HCT116 (cell line): ENCODE data around the gene CCM2. TPM values are rescaled to one million over a fixed set of nuclear protein-coding genes. Genes with fewer than 3 reads are reported as not detected.

Source experiments
- ATAC-seq: fragments of 200-7000 bp; cut with Tn5 transposase; 2 replicates; pipeline ENCODE4 v1.9.1; 2020; ENCODE audit warnings: mild to moderate bottlenecking, moderate library complexity
- BruUV-seq: library from RNA; stranded (reverse); fragments of 400-500 nt; replicated peaks from 2 replicates; lab custom pipeline; 2021; lab: Mats Ljungman, UMichigan
- CTCF ChIA-PET: fragments of 300-600 bp; sonication (Branson Sonifier 250); formaldehyde crosslinking; loops from one replicate; lab custom pipeline; 2021; ENCODE audit warnings: antibody characterized with exemption; lab: Charles Lee
- POLR2A ChIA-PET: fragments of 300-600, 350-600 bp; sonication (Branson Sonifier 250); formaldehyde crosslinking; loops from one replicate; lab custom pipeline; 2021; ENCODE audit warnings: antibody characterized with exemption; lab: Charles Lee
- RAD21 ChIA-PET, 2 experiments: fragments of 300-600 bp; sonication (Branson Sonifier 250); formaldehyde crosslinking; loops; one replicate each; lab custom pipeline; 2023; ENCODE audit warnings: low total read pairs in 2 of 2; ENCODE audit not compliant: uncharacterized antibody in 2 of 2, unreplicated experiment in 2 of 2, low non-redundant PET in 1 of 2; lab: Charles Lee
- DNase-seq: peaks from one replicate; pipeline ENCODE4 v3.0.0-alpha.2; 2010; ENCODE audit warnings: low read depth, low spot score
- H2AFZ ChIP-seq: fragments of 200-600 bp; shearing (Covaris generic), sonication (generic); 2 replicates; pipeline ENCODE4 v1.6.1; 2017; ENCODE audit warnings: low read depth, mixed run types, mixed read lengths, antibody characterized with exemption, low read length; ENCODE audit not compliant: poor library complexity, severe bottlenecking
- H3K27ac ChIP-seq: 2 replicates; pipeline ENCODE4 v1.5.1; 2012; ENCODE audit warnings: low read depth, low read length
- H3K27me3 ChIP-seq: fragments of 200-600 bp; sonication (generic); 2 replicates; pipeline ENCODE4 v1.6.1; 2016; ENCODE audit warnings: mixed run types, low read length, mixed read lengths; ENCODE audit not compliant: insufficient read depth
- H3K36me3 ChIP-seq, 2 experiments: fragments of 200-500 bp in 1 of 2; fragments of 200-600 bp in 1 of 2; sonication (Bioruptor generic) in 1 of 2; sonication (generic) in 1 of 2; 2 replicates each; pipeline versions ENCODE4 v1.5.1 to v1.6.1; 2014 to 2016; ENCODE audit warnings: low read length in 2 of 2, inconsistent platforms in 1 of 2, mixed read lengths in 1 of 2, mixed run types in 1 of 2; ENCODE audit not compliant: insufficient read depth in 2 of 2, control insufficient read depth in 1 of 2
- H3K4me1 ChIP-seq, 2 experiments: fragments of 200-600 bp in 1 of 2; sonication (generic) in 1 of 2; 2 replicates each; pipeline versions ENCODE4 v1.5.1 to v1.6.1; 2012 to 2017; ENCODE audit warnings: low read length in 2 of 2, inconsistent platforms in 1 of 2, mild to moderate bottlenecking in 1 of 2, mixed read lengths in 1 of 2, mixed run types in 1 of 2, moderate library complexity in 1 of 2; ENCODE audit not compliant: insufficient read depth in 2 of 2, control insufficient read depth in 1 of 2
- H3K4me2 ChIP-seq: fragments of 200-600 bp; sonication (generic); 2 replicates; pipeline ENCODE4 v1.6.1; 2017; ENCODE audit warnings: mixed run types, low read length, mixed read lengths
- H3K4me3 ChIP-seq, 2 experiments: fragments of 200-600 bp in 1 of 2; sonication (generic) in 1 of 2; replicated peaks in 1 of 2; 2 replicates each; pipeline ENCODE4 v1.5.1; 2011 to 2016; ENCODE audit warnings: low read length in 2 of 2, control low read depth in 1 of 2, low read depth in 1 of 2, mild to moderate bottlenecking in 1 of 2, mixed read lengths in 1 of 2, mixed run types in 1 of 2
- H3K79me2 ChIP-seq: fragments of 200-600 bp; sonication (generic); 2 replicates; pipeline ENCODE4 v1.6.1; 2017; ENCODE audit warnings: mild to moderate bottlenecking, mixed run types, low read length, moderate library complexity, mixed read lengths; ENCODE audit not compliant: insufficient read depth
- H3K9ac ChIP-seq: fragments of 200-600 bp; sonication (generic); 2 replicates; pipeline ENCODE4 v1.6.1; 2016; ENCODE audit warnings: low read length, mixed read lengths
- H3K9me2 ChIP-seq: fragments of 200-600 bp; sonication (generic), shearing (Covaris generic); 2 replicates; pipeline ENCODE4 v1.6.1; 2017; ENCODE audit warnings: mixed run types, mild to moderate bottlenecking, moderate library complexity; ENCODE audit not compliant: insufficient read depth
- H3K9me3 ChIP-seq, 2 experiments: fragments of 200-500 bp in 1 of 2; fragments of 200-600 bp in 1 of 2; sonication (Bioruptor generic) in 1 of 2; sonication (generic) in 1 of 2; 2 replicates each; pipeline ENCODE4 v1.6.1; 2014 to 2017; ENCODE audit warnings: low read length in 2 of 2, mixed read lengths in 2 of 2, inconsistent platforms in 1 of 2, low read depth in 1 of 2, mild to moderate bottlenecking in 1 of 2, mixed run types in 1 of 2, moderate library complexity in 1 of 2; ENCODE audit not compliant: control insufficient read depth in 1 of 2, insufficient read depth in 1 of 2
- H4K20me1 ChIP-seq: fragments of 200-600 bp; sonication (generic), shearing (Covaris generic); 2 replicates; pipeline ENCODE4 v1.6.1; 2017; ENCODE audit warnings: mixed run types, mild to moderate bottlenecking, moderate library complexity; ENCODE audit not compliant: insufficient read depth
- CEBPB ChIP-seq: IDR thresholded peaks from 2 replicates; pipeline ENCODE4 v1.6.1; 2012; ENCODE audit warnings: low read depth
- EGR1 ChIP-seq: IDR thresholded peaks from 2 replicates; pipeline ENCODE4 v1.6.1; 2012; ENCODE audit warnings: low read depth
- EZH2 ChIP-seq: fragments of 200-600 bp; sonication (generic); IDR thresholded peaks from 2 replicates; pipeline ENCODE4 v1.6.1; 2017; ENCODE audit warnings: antibody characterized with exemption, mixed run types
- EZH2phosphoT487 ChIP-seq: fragments of 200-600 bp; IDR thresholded peaks from 2 replicates; pipeline ENCODE4 v1.6.1; 2018; ENCODE audit warnings: antibody characterized with exemption, borderline replicate concordance
- FOSL1 ChIP-seq: IDR thresholded peaks from 2 replicates; pipeline ENCODE4 v1.6.1; 2012; ENCODE audit warnings: low read depth
- JUND ChIP-seq: IDR thresholded peaks from 2 replicates; pipeline ENCODE4 v1.6.1; 2012
- MAX ChIP-seq: IDR thresholded peaks from 2 replicates; pipeline ENCODE4 v1.6.1; 2012
- POLR2AphosphoS5 ChIP-seq: IDR thresholded peaks from 2 replicates; pipeline ENCODE4 v1.6.1; 2011; ENCODE audit warnings: mild to moderate bottlenecking, low read depth, low read length, moderate library complexity
- RAD21 ChIP-seq: IDR thresholded peaks from 2 replicates; pipeline ENCODE4 v1.6.1; 2012; ENCODE audit warnings: low read depth, mild to moderate bottlenecking
- REST ChIP-seq: IDR thresholded peaks from 2 replicates; pipeline ENCODE4 v1.6.1; 2012; ENCODE audit warnings: low read depth
- SP1 ChIP-seq: IDR thresholded peaks from 2 replicates; pipeline ENCODE4 v1.6.1; 2012; ENCODE audit warnings: low read depth
- TCF7L2 ChIP-seq: IDR thresholded peaks from 2 replicates; pipeline ENCODE4 v1.7.0; 2011; ENCODE audit warnings: borderline replicate concordance, inconsistent platforms; ENCODE audit not compliant: insufficient read depth, insufficient read length; ENCODE audit errors: extremely low read depth
- YY1 ChIP-seq: IDR thresholded peaks from 2 replicates; pipeline ENCODE4 v1.6.1; 2011; ENCODE audit warnings: low read length, low read depth, moderate library complexity, mild to moderate bottlenecking; ENCODE audit not compliant: insufficient replicate concordance; ENCODE audit errors: extremely low read depth
- ZFX ChIP-seq: fragments of 450-650 bp; IDR thresholded peaks from 2 replicates; pipeline ENCODE4 v1.6.1; 2017
- ZNF274 ChIP-seq: fragments of 200-500 bp; sonication (Bioruptor generic); IDR thresholded peaks from 2 replicates; pipeline ENCODE4 v1.6.1; 2014; ENCODE audit warnings: mild to moderate bottlenecking, low read depth, low read length, inconsistent platforms
- intact Hi-C: fragments of 100-400 bp; cut with micrococcal nuclease; formaldehyde crosslinking; loops from 2 replicates; pipeline ENCODE4 v1.10.0; 2022
- total RNA-seq: library from RNA; stranded (reverse); gene quantifications from one replicate; pipeline ENCODE4 v1.2.1, GENCODE V29; 2021; ENCODE audit not compliant: unreplicated experiment

CCM2 gene
- total RNA-seq, 1 experiment from 2014 or later = 34.4 TPM

- no peak for TF ChIP-seq REST
- no peak for TF ChIP-seq JUND
- TF ChIP-seq ZNF274 = no peak
- TF ChIP-seq RAD21 = no peak
- TF ChIP-seq MAX = no peak
- no peak for TF ChIP-seq POLR2AphosphoS5
- TF ChIP-seq EGR1 = no peak
Measured at GRCh38 chr7:45021604-45022296, 21.7 kb downstream of the CCM2 start (continued).

GRCh38 chr7:45024126-45024744, 24.2 kb downstream of the CCM2 start:
- 0 out of 4 replicates have a peak, but pooled peaks cover 0 to 3% of the 10 kb centered on the region in 2 experiments for H3K9me3 ChIP-seq
- H3K4me2 ChIP-seq = no peak overlapping the region
- no peak overlapping the region for H3K27ac ChIP-seq
- no peak overlapping the region for H3K4me3 ChIP-seq
- BruUV-seq = no TSS peak
- TF ChIP-seq SP1 (no peak), CEBPB (no peak), RAD21 (no peak), FOSL1 (no peak), REST (no peak), EZH2phosphoT487 (no peak), MAX (no peak), JUND (no peak), EZH2 (no peak), ZNF274 (no peak), YY1 (no peak), EGR1 (no peak), ZFX (no peak), TCF7L2 (no peak)
- ChIA-PET POLR2A (no interaction called here), CTCF (no interaction called here), RAD21 (no interaction called here)
- DNase-seq (no peak), ATAC-seq (no peak)
- no peaks in the 10 kb centered on the region for H3K36me3 ChIP-seq
- H3K4me1 ChIP-seq = no peaks in the 10 kb centered on the region
- H2AFZ ChIP-seq = no peak overlapping the region
- no peaks in the 10 kb centered on the region for H3K27me3 ChIP-seq
- no peaks in the 10 kb centered on the region for H4K20me1 ChIP-seq
- intact Hi-C loops = no loop called here
- H3K79me2 ChIP-seq = peaks cover 33% of the 10 kb centered on the region; the same call in 1 of the 2 replicates
- H3K9ac ChIP-seq = no peak overlapping the region
- H3K9me2 ChIP-seq = no peaks in the 10 kb centered on the region
